IMR-90 (cell line): Measurements from ENCODE around the gene MYLK4. TPM values are rescaled to one million over a fixed set of nuclear protein-coding genes. Genes with fewer than 3 reads are reported as not detected.
A peak's percentile ranks its signal among the peaks of the same experiment; 100 is the strongest.

Experiments used
- ATAC-seq: fragments of 200-7000 bp; cut with Tn5 transposase; 2 replicates; pipeline ENCODE4 v1.9.1; 2020; ENCODE audit warnings: low read depth, mild to moderate bottlenecking, moderate library complexity
- BruUV-seq: library from RNA; stranded (reverse); fragments of 400-500 nt; replicated peaks from 2 replicates; lab custom pipeline; 2021; lab: Mats Ljungman, UMichigan
- CTCF ChIA-PET: fragments of 300-600 bp; formaldehyde crosslinking; extraction: SDS; loops from one replicate; lab custom pipeline; 2021; ENCODE audit warnings: antibody characterized with exemption; lab: Yijun Ruan, JAX
- POLR2A ChIA-PET: fragments of 300-600 bp; sonication (Branson Sonifier 250); formaldehyde crosslinking; loops from one replicate; lab custom pipeline; 2022; ENCODE audit warnings: antibody characterized with exemption; ENCODE audit not compliant: unreplicated experiment; lab: Charles Lee
- DNase-seq: peaks from one replicate; pipeline ENCODE4 v3.0.0; 2013
- H2AFZ ChIP-seq: replicated peaks from 2 replicates; pipeline ENCODE3; 2013; ENCODE audit warnings: low read length, mild to moderate bottlenecking; ENCODE audit not compliant: poor library complexity
- H2AK5ac ChIP-seq: 2 replicates; pipeline ENCODE4 v1.6.1; 2013; ENCODE audit warnings: low read depth, low read length, inconsistent platforms
- H2AK9ac ChIP-seq: replicated peaks from 2 replicates; pipeline ENCODE3; 2013; ENCODE audit warnings: mild to moderate bottlenecking, low read depth, low read length, moderate library complexity; ENCODE audit not compliant: poor library complexity
- H2BK120ac ChIP-seq: 2 replicates; pipeline ENCODE4 v1.6.1; 2013; ENCODE audit warnings: low read depth, low read length, inconsistent platforms
- H2BK15ac ChIP-seq: 3 replicates; pipeline ENCODE4 v1.6.1; 2013; ENCODE audit warnings: low read depth, low read length, inconsistent platforms
- H2BK20ac ChIP-seq: 2 replicates; pipeline ENCODE4 v1.6.1; 2013; ENCODE audit warnings: low read depth, mild to moderate bottlenecking, inconsistent platforms, low read length, moderate library complexity
- H2BK5ac ChIP-seq: 2 replicates; pipeline ENCODE4 v1.6.1; 2013; ENCODE audit warnings: mild to moderate bottlenecking, low read depth, low read length, inconsistent platforms; ENCODE audit not compliant: poor library complexity, severe bottlenecking
- H3K14ac ChIP-seq: replicated peaks from 2 replicates; pipeline ENCODE4 v1.6.1; 2013; ENCODE audit warnings: low read depth, low read length, inconsistent platforms
- H3K18ac ChIP-seq: 2 replicates; pipeline ENCODE4 v1.6.1; 2013; ENCODE audit warnings: low read depth, low read length, control low read depth
- H3K23ac ChIP-seq: 2 replicates; pipeline ENCODE4 v1.6.1; 2013; ENCODE audit warnings: low read depth, low read length, inconsistent platforms
- H3K27ac ChIP-seq: 2 replicates; pipeline ENCODE4 v1.5.1; 2013; ENCODE audit warnings: mild to moderate bottlenecking, control low read depth, low read length; ENCODE audit not compliant: insufficient read depth
- H3K27me3 ChIP-seq: 2 replicates; pipeline ENCODE4 v1.6.1; 2013; ENCODE audit warnings: low read length; ENCODE audit not compliant: control insufficient read depth, insufficient read depth
- H3K36me3 ChIP-seq: 2 replicates; pipeline ENCODE4 v1.6.1; 2013; ENCODE audit warnings: low read length, mixed read lengths; ENCODE audit not compliant: control insufficient read depth, insufficient read depth
- H3K4ac ChIP-seq: 2 replicates; pipeline ENCODE4 v1.6.1; 2013; ENCODE audit warnings: low read depth, low read length, inconsistent platforms
- H3K4me1 ChIP-seq: 2 replicates; pipeline ENCODE4 v1.6.1; 2013; ENCODE audit warnings: low read length, mixed read lengths; ENCODE audit not compliant: control insufficient read depth, insufficient read depth
- H3K4me2 ChIP-seq: 2 replicates; pipeline ENCODE4 v1.6.1; 2013; ENCODE audit warnings: low read depth, mild to moderate bottlenecking, control low read depth, low read length, moderate library complexity
- H3K4me3 ChIP-seq: 2 replicates; pipeline ENCODE4 v1.5.1; 2013; ENCODE audit warnings: low read depth, mild to moderate bottlenecking, control low read depth, low read length, moderate library complexity; ENCODE audit not compliant: insufficient read depth
- H3K56ac ChIP-seq: 2 replicates; pipeline ENCODE4 v1.6.1; 2013; ENCODE audit warnings: low read length, inconsistent platforms; ENCODE audit not compliant: insufficient read depth; ENCODE audit errors: extremely low read depth
- H3K79me1 ChIP-seq, 2 experiments: 2 replicates each; pipeline ENCODE4 v1.6.1; 2013; ENCODE audit warnings: low read length in 2 of 2, inconsistent platforms in 1 of 2, low read depth in 1 of 2
- H3K9ac ChIP-seq: 2 replicates; pipeline ENCODE4 v1.6.1; 2013; ENCODE audit warnings: low read depth, low read length, control low read depth
- H3K9me1 ChIP-seq: 2 replicates; pipeline ENCODE4 v1.6.1; 2013; ENCODE audit warnings: low read length, inconsistent platforms; ENCODE audit not compliant: insufficient read depth
- H3K9me3 ChIP-seq: 2 replicates; pipeline ENCODE4 v1.6.1; 2013; ENCODE audit warnings: low read length; ENCODE audit not compliant: control insufficient read depth, insufficient read depth
- H4K20me1 ChIP-seq: 2 replicates; pipeline ENCODE4 v1.6.1; 2013; ENCODE audit warnings: low read length, inconsistent platforms; ENCODE audit not compliant: insufficient read depth
- H4K5ac ChIP-seq: 2 replicates; pipeline ENCODE4 v1.6.1; 2013; ENCODE audit warnings: mild to moderate bottlenecking, low read depth, low read length, control low read depth
- H4K8ac ChIP-seq, 2 experiments: 2 replicates each; pipeline ENCODE4 v1.6.1; 2013; ENCODE audit warnings: low read depth in 2 of 2, low read length in 2 of 2, control low read depth in 1 of 2, inconsistent platforms in 1 of 2
- H4K91ac ChIP-seq: 2 replicates; pipeline ENCODE4 v1.6.1; 2013; ENCODE audit warnings: low read depth, low read length, inconsistent platforms; ENCODE audit not compliant: insufficient read depth
- BHLHE40 ChIP-seq: fragments of 150-350 bp; IDR thresholded peaks from 2 replicates; pipeline ENCODE4 v1.6.1; 2016; ENCODE audit warnings: mild to moderate bottlenecking, low read depth, low read length
- CHD1 ChIP-seq: IDR thresholded peaks from 2 replicates; pipeline ENCODE4 v1.6.1; 2012; ENCODE audit warnings: low read depth, low read length, improper control_type of control experiment
- ELK1 ChIP-seq: fragments of 150-350 bp; IDR thresholded peaks from 2 replicates; pipeline ENCODE4 v1.6.1; 2016; ENCODE audit warnings: low read depth, mild to moderate bottlenecking, low read length, moderate library complexity, borderline replicate concordance
- MAFK ChIP-seq: IDR thresholded peaks from 2 replicates; pipeline ENCODE4 v1.6.1; 2012; ENCODE audit warnings: low read depth, low read length, improper control_type of control experiment
- MAZ ChIP-seq: IDR thresholded peaks from 2 replicates; pipeline ENCODE4 v1.6.1; 2012; ENCODE audit warnings: low read depth, mild to moderate bottlenecking, low read length, improper control_type of control experiment, moderate library complexity, borderline replicate concordance
- MXI1 ChIP-seq: IDR thresholded peaks from 2 replicates; pipeline ENCODE4 v1.6.1; 2012; ENCODE audit warnings: low read depth, mild to moderate bottlenecking, low read length, moderate library complexity, borderline replicate concordance
- POLR2A ChIP-seq: IDR thresholded peaks from 2 replicates; pipeline ENCODE4 v1.6.1; 2012; ENCODE audit warnings: mild to moderate bottlenecking, low read depth, low read length
- RAD21 ChIP-seq: IDR thresholded peaks from 2 replicates; pipeline ENCODE4 v1.6.1; 2012; ENCODE audit warnings: low read length, improper control_type of control experiment
- RFX5 ChIP-seq: IDR thresholded peaks from 2 replicates; pipeline ENCODE4 v1.8.0; 2012; ENCODE audit warnings: low read depth, mild to moderate bottlenecking, low read length, moderate library complexity
- SMC3 ChIP-seq: fragments of 150-350 bp; IDR thresholded peaks from 2 replicates; pipeline ENCODE4 v1.6.1; 2016; ENCODE audit warnings: low read depth, mild to moderate bottlenecking, antibody characterized with exemption, low read length, moderate library complexity
- USF2 ChIP-seq: fragments of 150-350 bp; IDR thresholded peaks from 2 replicates; pipeline ENCODE4 v1.6.1; 2017; ENCODE audit warnings: mild to moderate bottlenecking, antibody characterized with exemption, low read length, low read depth
- WGBS, 2 experiments: methylation state at CpG; one replicate each; pipeline versions ENCODE4 v1.1.5 to v1.1.7; 2013; ENCODE audit warnings: missing lambda C conversion rate in 2 of 2; ENCODE audit not compliant: insufficient read length in 1 of 2; ENCODE audit errors: extremely low coverage in 2 of 2; 5-methylcytosine and 5-hydroxymethylcytosine counted together
- dilution Hi-C: fragments of 300-500 bp; cut with HindIII; formaldehyde crosslinking; loops from one replicate; pipeline ENCODE4 v1.14.3; 2018; ENCODE audit warnings: low sequenced_read_pairs; ENCODE audit not compliant: unreplicated experiment
- in situ Hi-C: fragments of 300-500 bp; cut with MboI; formaldehyde crosslinking; loops from 3 replicates; pipeline ENCODE4 v1.14.3; 2019; ENCODE audit warnings: low sequenced_read_pairs, inconsistent platforms, mixed read lengths
- intact Hi-C: fragments of 100-400 bp; cut with micrococcal nuclease; formaldehyde crosslinking; loops from 2 replicates; pipeline ENCODE4 v1.10.0; 2022
- polyA plus RNA-seq, 3 experiments: library from polyadenylated mRNA; depleted of rRNA; stranded (reverse); fragments of >200 nt; gene quantifications; 2 replicates each; pipeline ENCODE4 v1.2.3, GENCODE V29; 2012; ENCODE audit warnings: low replicate concordance in 1 of 3
- total RNA-seq: library from RNA; depleted of rRNA; stranded (reverse); fragments of >200 nt; gene quantifications from 2 replicates; pipeline ENCODE4 v1.2.3, GENCODE V29; 2012
- TF ChIP-seq, protein P1 (sequence below): conservative IDR thresholded peaks from 2 replicates; pipeline ENCODE4 v1.5.1; 2012; ENCODE audit warnings: mild to moderate bottlenecking, low read depth, low read length, improper control_type of control experiment

Gene MYLK4
- total and polyA plus RNA-seq, 2 of the 4 experiments (the other 2 are of a cell fraction): under 0.01 to 0.07 TPM

DNA sequence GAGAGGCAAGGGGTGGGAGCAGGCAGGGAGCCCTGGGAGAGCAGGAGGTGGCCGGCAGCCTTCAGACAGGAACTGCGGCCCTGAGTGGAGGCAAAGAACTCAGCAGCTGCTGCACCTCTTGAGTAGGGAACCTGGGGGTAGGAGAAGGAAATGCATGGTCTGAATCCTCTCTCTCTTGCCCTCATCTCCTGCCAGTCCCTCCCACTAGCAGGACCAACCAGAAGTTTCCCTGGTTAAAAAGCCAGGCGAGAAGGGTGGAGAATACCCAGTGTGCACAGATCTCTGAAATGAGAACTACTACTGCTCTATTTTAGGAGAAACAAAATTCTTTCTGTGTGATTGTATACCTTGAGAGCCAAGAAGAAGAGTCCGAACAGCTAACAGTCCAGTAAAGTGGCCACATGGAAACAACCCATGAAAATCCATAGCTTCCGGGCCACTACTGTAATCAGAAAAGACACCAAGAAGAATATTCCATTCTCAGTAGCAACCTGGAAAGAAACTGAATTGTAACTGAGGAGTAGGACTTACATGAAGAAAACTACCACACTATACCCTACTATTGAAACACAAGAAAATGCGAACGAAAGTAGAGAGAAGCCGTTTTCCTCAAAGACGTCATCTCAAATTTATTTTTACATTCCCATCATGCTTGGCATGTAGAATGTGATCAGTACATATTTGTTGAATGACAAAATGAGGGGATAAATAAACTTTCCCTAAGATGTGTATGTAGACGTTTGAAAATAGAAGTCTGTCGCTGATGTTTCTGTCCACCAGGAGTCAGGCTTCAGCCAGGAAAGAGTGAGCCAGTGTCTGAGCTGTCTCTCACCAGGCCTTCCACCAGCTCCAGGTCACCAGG, 40.1 kb upstream of the MYLK4 start:
- peaks cover 5% of the 10 kb centered on the region for H3K36me3 ChIP-seq
- POLR2A ChIA-PET: interaction anchor here (0.9 to 1.6 kb wide), 5 partner anchors 51 to 199 kb away, joined by 3 to 9 read pairs (median 5); partner anchors contain the start of gene SERPINB1
- peaks cover 13 to 53% of the 10 kb centered on the region in 2 experiments for H3K79me1 ChIP-seq
- H2AK5ac ChIP-seq: peak overlapping the region; percentile 92
- DNase-seq: peak; percentile 97
- peak overlapping the region; percentile 26 for H2AK9ac ChIP-seq
- H2BK20ac ChIP-seq: peak overlapping the region; percentile 76
- H3K18ac ChIP-seq: peak overlapping the region; percentile 84
- H4K20me1 ChIP-seq: peaks cover 4% of the 10 kb centered on the region
- peak; percentile 84 for ATAC-seq
- dilution Hi-C loops: no loop called here
- H2BK5ac ChIP-seq: peak overlapping the region; percentile 98
- H3K4me2 ChIP-seq: peak overlapping the region; percentile 75
- peak overlapping the region; percentile 91 for H3K27ac ChIP-seq
- intact Hi-C loops: loop anchor here (1.0 to 2.0 kb wide), 7 partner anchors 50 to 198 kb away; partner anchors contain the start of gene SERPINB1
- H3K56ac ChIP-seq: peak overlapping the region; percentile 96
- peak overlapping the region; percentile 99 for H4K5ac ChIP-seq
- peak overlapping the region; percentile 34; the same call in 2 of the 3 replicates for H2BK15ac ChIP-seq
- H4K8ac ChIP-seq: peak overlapping the region; percentile 62 to 87
- peak overlapping the region; percentile 71 for H2AFZ ChIP-seq
- BruUV-seq: TSS peak; percentile 98
- CTCF ChIA-PET: interaction anchor here (0.6 to 2.1 kb wide), 20 partner anchors 14 to 198 kb away, joined by 3 to 29 read pairs (median 5); partner anchors contain the start of genes SERPINB1 and WRNIP1
- H3K27me3 ChIP-seq: no peaks in the 10 kb centered on the region
- peaks cover 16% of the 10 kb centered on the region; the same call in 1 of the 2 replicates for H3K9me1 ChIP-seq
- peak overlapping the region; percentile 56 for H3K23ac ChIP-seq
- in situ Hi-C loops: loop anchor here (5.0 to 10.0 kb wide), 2 partner anchors 51 to 144 kb away; partner anchors contain the start of gene SERPINB1
- H3K9me3 ChIP-seq: no peaks in the 10 kb centered on the region
- peak overlapping the region; percentile 57 for H3K9ac ChIP-seq
- H4K91ac ChIP-seq: peak overlapping the region; percentile 93
- H3K4ac ChIP-seq: peak overlapping the region; percentile 89
- 0% methylated on average over 1 of the region's 11 CpGs; no CpG with 5 or more reads in 1 of the 2 experiments for WGBS, 2 experiments
- peak overlapping the region; percentile 20; the same call in 1 of the 2 replicates for H3K4me3 ChIP-seq
- H2BK120ac ChIP-seq: peak overlapping the region; percentile 91
- peak overlapping the region; percentile 72 for H3K14ac ChIP-seq
- peaks cover 18% of the 10 kb centered on the region for H3K4me1 ChIP-seq
- TF ChIP-seq RAD21 (peak; percentile 97), ELK1 (no peak), POLR2A (peak; percentile 76), SMC3 (peak; percentile 97), MAZ (peak; percentile 33; the same call in 1 of the 2 replicates), USF2 (no peak), BHLHE40 (no peak), MAFK (no peak), MXI1 (no peak), CHD1 (no peak), RFX5 (no peak)
- TF ChIP-seq, protein P1, sequence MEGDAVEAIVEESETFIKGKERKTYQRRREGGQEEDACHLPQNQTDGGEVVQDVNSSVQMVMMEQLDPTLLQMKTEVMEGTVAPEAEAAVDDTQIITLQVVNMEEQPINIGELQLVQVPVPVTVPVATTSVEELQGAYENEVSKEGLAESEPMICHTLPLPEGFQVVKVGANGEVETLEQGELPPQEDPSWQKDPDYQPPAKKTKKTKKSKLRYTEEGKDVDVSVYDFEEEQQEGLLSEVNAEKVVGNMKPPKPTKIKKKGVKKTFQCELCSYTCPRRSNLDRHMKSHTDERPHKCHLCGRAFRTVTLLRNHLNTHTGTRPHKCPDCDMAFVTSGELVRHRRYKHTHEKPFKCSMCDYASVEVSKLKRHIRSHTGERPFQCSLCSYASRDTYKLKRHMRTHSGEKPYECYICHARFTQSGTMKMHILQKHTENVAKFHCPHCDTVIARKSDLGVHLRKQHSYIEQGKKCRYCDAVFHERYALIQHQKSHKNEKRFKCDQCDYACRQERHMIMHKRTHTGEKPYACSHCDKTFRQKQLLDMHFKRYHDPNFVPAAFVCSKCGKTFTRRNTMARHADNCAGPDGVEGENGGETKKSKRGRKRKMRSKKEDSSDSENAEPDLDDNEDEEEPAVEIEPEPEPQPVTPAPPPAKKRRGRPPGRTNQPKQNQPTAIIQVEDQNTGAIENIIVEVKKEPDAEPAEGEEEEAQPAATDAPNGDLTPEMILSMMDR: peak; percentile 96
